ENCODE results near the gene RNASE1.

Gene RNASE1

GRCh38 chr14:20807304-20808161 is 4.9 kb upstream of the RNASE1 start:
- no peak for DNase-seq

DNA sequence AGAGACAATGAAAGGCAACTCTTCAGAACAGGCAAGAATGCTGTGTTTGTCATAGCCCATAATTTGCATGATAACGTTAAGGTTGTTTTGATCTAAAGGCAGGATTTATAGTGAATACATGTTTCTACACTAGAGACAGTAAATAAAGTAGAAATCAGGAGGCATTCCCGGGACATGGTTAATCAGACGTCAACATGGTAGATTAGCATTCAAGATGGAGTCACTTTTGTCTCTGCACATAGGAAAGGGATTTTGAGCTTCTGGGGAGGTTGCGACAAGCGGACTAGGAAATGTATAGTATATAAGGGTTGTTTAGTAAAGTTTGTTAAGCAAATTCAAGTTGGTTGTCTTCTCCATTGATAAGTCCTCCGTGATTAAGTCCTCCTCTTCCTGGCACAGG is 2.8 kb upstream of the RNASE1 start:
- no peak for DNase-seq

DNA sequence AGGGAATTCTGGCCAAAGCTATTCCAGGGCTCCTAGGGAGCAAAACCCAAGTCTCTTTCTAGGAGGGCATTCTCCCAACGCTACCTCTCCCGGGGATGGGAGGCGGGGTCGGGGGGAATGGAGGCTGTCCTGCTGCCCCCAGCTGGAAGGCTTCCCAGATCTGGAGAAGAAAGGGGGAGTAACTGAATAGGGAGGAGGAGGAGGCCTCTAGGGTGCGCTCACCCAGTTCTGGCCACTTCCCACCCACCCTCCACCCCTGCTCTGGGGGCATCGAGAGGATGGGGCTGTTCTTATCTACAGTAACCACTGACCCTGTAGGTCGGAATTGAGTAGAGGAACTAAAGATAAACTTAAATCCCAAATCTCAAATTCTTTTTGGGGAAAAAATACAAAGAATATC is 579 bp upstream of the RNASE1 start:
- DNase-seq = no peak

DNA sequence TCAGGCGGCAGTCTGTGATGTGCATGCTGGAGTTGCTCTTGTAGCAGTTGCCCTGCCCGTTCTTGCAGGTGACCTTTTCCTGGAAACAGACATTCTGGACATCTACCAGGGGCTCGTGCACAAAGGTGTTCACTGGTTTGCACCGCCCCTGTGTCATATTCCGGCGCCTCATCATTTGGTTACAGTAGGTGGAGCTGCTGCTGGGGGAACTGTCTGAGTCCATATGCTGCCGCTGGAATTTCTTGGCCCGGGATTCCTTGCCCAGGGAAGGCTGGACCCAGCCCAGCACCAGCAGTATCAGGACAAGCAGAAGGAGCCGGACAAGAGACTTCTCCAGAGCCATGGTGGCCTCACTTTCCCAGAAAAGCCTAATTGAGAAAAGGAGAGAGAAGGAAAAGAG is 918 bp downstream of the RNASE1 start:
- no peak for DNase-seq

DNA sequence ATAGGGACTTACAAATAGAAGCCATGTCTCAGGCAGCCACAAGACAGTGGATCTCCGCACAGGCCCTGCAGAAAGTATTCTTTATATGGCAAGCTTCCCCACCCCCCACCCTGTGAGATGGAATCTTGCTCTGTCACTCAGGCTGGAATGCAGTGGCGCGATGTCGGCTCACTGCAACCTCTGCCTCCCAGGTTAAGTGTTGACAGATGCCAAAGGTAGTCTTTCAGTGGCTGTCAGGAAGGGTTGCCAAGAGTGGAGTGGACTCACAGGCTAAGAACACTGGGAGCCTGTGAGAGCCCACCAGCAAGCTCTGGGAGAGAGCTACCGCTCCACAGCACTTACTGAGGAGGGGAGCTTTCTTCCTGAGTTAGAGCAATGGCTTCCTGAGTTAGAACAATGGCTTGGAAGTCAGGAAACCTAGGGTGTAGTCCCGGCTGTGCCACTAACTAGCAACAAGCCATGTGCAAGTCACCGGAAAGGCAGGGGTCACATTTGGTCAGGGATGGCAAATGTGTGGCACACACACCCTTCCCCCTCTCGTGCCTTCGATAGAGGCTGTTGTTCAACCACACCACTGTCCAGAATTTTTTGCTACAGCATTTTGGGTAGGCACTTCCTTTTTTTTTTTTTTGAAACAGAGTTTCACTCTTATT is 2.6 kb downstream of the RNASE1 start:
- no peak for DNase-seq

DNA sequence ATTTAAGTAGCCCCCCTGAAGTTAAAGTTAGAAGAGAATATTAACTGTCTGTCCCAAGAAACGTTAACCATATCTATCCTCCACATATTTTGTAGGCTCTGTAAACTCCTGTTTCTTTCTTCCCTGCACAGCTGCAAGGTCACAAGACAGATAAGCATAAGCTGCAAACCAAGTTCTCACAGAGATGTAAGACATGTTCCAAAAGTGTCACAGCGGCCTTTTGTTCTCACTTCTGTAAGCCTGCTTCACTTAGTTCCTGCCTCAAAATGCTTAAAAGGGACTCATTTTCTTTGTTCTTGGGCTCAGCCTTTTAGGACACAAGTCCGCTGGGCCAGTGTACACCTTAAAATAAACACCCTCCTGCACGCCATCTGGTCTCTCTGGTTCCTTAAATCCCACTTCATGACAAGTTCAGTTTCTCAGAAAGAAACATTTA is 3.2 kb downstream of the RNASE1 start:
- no peak for DNase-seq

GRCh38 chr14:20798932-20799331 is 3.7 kb downstream of the RNASE1 start:
- DNase-seq = no peak

GRCh38 chr14:20798318-20798717 is 4.3 kb downstream of the RNASE1 start:
- DNase-seq = no peak

GRCh38 chr14:20797164-20797563 is 5.5 kb downstream of the RNASE1 start:
- no peak for DNase-seq

DNA sequence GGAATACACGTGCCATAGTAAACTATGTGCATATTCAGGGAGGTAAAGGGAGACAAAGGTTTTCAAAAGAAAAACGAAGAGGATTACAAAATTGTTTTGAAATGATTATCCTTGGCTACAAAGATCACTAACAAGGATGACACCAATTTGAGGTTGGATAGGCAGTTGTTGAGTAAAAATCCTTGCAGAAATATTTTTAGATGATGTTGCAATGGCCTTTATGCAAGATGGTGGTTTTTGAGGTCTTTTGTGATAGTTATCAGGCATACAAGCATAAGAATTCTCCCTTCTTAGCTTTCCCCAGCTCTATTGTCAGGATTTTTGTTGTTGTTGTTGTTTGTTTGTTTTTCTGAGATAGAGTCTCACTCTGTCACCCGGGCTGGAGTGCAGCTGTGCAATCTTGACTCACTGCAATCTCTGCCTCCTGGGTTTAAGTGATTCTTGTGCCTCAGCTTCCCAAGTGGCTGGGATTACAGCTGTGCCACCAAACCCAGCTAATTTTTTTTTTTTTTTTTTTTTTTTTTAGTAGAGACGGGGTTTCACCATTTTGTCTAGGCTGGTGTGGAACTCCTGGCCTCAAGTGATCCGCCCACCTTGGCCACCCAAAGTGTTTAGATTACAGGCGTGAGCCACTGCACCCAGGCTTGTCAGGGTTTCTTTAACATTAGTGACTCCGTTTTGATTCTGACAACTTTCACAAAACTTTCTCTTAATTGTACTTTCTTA is 7.8 kb downstream of the RNASE1 start:
- DNase-seq = no peak

DNA sequence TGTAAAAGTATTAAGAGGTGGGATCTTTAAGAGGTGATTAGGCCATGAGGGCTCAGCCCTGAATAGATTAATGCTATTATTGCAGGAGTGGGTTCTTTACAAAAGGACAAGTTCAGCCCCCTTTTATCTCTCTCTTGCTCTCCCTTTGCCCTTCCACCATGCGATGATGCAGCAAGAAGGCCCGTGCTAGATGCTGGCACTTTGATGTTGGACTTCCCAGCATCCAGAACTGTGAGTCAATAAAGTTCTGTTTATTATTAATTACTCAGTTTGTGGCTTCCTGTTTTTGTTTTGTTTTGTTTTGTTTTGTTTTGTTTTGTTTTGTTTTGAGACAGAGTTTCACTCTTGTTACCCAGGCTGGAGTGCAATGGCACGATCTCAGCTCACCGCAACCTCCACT is 10.1 kb downstream of the RNASE1 start:
- DNase-seq = no peak

DNA sequence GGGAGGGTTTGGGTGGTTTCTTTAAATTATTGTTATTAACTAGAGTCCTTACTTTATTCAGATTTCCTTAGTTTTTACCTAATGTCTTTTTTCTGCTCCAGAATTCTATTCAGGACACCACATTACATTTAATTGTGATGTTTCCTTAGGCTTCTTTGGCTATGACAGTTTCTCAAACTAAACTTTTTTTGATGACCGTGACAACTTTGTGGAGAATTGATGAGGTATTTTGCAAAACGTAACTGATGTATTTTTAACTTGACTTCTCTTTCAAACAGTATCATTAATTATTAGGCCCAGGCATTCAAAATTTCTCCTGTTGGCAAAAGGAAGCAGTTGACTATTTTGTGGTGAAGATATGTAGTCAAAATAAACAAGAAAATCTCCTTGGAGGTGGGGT is 11.0 kb downstream of the RNASE1 start:
- DNase-seq = no peak

GRCh38 chr14:20791187-20791586 is 11.5 kb downstream of the RNASE1 start:
- no peak for DNase-seq

DNA sequence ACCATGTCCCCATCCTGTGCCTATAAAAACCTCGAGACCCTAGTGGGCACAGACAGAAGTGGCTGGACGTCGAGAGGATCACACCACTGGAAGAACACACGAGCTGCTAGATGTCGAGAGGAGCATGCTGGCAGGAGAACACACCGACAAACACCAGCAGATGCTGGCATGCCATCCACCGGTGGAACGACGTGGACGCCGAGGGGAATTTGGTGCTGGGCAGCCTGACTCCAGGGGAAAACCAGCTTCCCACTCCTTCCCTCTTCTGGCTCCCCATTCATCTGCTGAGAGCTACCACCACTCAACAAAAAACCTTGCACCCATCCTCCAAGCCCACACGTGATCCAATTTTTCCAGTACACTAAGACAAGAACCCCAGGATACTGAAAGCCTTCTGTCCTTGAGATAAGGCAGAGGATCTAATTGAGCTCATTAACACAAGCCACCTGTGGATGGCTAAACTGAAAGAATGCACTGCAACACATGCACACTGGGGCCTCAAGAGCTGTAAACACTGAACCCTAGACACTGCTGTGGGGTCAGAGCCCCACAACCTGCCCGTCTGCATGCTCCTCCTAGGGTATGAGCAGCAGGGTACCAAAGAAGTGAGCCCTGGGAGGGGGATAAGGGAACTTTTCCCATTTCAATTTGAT is 12.1 kb downstream of the RNASE1 start:
- DNase-seq = no peak

DNA sequence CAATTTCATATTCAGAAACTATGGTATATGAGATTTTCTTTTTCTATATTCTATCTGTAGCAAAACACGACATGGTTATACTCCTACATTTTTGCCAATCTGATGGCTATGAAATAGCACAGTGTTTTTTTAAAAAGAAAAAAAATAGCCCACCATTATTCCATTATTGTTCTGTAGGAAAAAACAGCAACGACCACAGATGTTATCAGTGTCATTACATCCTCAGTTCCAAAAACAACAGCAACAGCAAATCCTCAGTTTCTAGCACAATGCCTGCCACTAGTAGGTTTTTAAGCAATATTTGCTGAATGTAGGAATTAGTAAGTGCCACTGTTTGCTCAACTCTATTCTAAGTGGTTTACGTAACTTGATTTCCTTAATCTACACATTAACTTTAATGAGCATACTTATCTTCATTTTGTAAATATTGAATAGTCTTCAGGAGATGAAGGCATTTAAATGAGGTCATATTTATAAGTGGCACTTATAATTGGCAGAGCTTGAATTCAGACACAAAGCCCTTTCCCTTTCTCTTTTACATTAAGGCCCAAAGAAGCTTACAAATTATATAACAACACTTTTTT is 13.3 kb downstream of the RNASE1 start:
- no peak for DNase-seq

GRCh38 chr14:20787025-20787424 is 15.6 kb downstream of the RNASE1 start:
- DNase-seq = no peak

DNA sequence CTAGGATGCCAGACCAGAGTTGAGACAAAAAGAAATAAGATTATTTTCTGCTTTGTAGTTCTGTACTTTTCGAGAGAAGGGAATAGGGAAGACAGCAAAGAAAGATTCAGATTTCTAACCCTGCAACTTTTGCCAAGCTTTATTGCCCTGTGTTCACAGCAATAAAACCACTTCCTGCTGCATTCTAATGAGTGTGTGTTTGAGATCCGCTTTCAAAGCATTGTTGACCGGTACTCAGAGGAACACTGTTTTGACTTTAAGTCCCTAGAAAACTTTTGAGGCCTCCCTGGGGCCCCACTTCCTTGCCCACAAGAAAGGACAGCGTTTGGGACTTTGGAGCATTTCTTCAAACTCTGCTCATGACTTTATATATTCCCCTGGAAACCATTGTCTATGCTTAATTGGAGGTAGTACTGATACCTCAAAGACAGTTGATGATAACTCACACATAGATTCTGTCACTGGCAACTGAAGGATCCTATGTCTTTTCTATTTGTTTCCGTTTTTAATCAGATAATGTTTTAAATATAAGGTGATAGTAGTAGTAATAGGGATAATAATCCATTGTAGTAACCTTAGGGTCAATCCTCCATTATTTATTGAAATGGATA is 20.3 kb downstream of the RNASE1 start:
- DNase-seq = no peak

DNA sequence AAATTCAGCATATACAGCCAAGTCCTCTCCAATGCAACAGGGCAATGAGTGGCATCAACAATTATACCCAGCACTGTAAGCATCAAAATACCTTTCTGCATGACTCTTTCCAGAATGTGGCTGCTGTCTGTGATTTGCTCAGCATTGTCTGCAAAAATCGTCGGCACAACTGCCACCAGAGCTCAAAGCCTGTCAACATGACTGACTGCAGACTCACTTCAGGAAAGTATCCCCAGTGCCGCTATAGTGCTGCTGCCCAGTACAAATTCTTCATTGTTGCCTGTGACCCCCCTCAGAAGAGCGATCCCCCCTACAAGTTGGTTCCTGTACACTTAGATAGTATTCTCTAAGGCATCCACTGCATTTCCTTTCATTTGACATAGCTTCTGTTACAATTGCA is 20.8 kb downstream of the RNASE1 start:
- no peak for DNase-seq

DNA sequence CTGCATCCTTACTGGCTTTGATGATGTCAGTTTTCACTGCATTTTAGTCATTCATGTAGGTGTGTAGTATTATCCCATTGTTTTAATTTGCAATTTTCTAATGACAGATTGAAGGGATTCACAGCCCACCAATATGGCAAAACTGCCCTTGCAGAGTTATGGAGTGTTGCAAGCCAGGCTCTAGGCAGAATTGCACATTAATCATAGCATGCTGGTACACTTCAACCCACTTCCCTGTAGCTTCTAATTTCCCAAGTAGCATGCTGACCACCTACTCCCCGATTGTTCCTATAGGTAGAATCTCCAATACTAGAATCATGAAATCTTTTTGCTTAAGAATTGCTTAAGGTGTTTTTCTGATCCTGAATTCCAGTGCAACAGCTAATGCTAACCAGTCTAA is 26.7 kb downstream of the RNASE1 start:
- no peak for DNase-seq

DNA sequence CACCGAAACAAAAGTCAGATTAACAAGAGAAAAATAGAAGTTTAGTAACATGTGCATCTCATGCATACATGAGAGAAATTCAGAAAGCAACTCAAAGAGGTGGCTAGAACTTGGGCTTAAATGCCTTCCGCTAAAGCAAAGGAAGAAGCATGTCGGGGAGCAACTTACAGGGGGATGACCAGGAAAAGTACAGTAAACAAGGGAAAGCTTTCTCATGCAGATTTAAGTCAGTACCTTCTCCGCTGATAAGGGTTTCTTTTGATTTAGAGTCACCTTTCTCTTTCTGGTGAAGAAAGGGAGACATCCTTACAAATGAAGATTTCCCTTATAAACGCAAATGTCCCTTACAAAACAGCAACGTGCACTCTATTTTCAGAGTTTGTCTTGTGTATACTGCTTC is 27.6 kb downstream of the RNASE1 start:
- no peak for DNase-seq

GRCh38 chr14:20774258-20774824 is 28.3 kb downstream of the RNASE1 start:
- no peak for DNase-seq

DNA sequence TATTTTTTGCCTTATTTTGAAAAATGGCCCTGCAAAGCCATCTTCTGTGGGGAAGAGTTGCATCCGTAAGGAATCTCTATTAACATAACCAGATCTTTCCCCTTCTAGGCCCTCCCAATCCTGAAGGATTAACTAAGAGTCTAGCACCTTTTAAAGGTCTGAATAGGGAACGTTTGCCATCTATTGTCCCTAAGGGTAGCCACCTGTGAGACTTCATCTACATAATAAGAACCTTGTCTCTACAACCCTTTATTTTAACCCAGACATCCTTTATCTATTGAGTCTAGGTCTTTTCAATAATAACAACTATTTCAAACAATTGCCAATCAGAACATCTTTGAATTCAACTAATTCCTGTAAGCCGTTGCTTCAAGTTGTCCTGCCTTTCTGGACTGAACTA is 30.0 kb downstream of the RNASE1 start:
- DNase-seq = no peak
